Metanephros (tissue), 1 donor: Measurements from ENCODE around the gene UBTD1. TPM values are rescaled to one million over a fixed set of nuclear protein-coding genes. Genes with fewer than 3 reads are reported as not detected.

Source experiments
- total RNA-seq: library from RNA; depleted of rRNA; stranded (reverse); fragments of >200 nt; gene quantifications from one replicate; pipeline ENCODE4 v1.2.3, GENCODE V29; 2014

Gene UBTD1, protein sequence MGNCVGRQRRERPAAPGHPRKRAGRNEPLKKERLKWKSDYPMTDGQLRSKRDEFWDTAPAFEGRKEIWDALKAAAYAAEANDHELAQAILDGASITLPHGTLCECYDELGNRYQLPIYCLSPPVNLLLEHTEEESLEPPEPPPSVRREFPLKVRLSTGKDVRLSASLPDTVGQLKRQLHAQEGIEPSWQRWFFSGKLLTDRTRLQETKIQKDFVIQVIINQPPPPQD
- 15.2 TPM for total RNA-seq

DNA sequence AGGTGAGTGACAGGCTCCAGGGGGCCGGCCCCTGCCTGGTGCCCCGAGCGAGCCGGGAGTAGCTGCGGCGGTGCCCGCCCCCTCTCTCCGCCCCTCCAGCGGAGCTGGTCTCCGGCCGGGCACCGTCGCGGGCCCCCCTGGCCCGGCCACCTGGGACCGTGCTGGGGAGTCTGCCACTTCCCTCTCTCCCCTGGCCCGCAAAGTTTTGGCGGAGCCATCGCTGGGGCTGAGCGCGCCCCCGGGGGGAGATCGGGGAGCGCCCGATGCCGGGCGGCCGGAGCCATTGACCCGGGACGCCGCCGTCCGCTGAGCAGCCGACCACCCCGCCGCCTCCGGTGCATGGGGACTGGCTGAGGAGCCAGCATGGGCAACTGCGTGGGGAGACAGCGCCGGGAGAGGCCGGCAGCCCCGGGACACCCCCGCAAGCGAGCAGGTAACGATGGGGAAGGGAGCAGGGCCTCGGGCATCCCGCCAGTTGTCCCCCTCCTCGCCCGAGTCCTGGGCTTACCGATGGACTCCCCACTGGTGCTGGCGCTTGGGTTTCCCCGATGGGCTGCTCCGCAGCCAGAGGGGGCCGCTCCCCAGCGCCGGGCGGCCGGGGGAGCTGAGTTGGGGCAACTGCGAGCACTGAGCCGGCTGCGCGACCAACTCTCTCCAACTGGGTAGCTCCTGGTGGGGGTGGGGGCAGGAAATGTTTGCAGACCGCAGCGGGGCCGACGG lies at the start of gene UBTD1:
TSS of gene UBTD1 (plus strand) at position 84 of the 720 bp plus-strand sequence. CDS start at position 364, 280 bp downstream.

DNA sequence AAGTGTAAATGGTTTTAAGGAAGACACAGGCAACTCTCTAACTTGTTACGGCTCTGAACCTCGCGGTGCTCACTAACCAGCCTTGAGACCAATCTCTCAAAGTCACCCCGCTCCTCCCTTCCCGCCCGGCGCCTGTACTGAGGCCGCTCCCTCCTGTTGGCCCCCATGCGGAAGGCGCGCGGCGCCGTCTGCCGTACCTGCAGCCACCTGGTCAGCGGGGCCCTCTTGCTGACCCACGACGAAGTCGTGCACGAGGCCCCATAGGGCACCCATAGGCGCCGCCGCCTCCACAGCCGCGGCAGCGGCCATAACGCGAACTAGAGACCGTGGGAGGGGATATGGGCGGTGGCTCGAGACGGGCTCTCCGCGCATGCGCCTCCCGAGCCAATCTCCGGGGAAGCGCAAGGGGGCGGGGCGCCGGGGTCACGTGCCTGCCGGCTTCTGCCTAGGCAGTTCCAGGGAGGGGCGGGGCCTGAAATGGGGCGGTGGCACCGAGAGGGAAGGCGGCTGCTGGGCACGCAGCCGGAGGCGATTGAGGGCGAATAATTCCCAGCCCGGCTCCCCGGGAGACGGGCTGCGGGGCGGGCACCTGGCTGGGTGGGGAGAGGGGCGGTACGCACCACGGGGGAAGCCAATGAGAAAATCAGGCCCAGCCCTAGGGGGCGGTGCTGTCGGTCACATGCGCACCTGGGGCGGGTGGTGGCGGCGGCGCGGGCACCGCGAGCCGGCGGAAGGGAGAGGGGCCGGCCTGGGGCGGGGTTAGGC lies 466 bp upstream of the UBTD1 start, which contains the start of gene MMS19:
TSS of gene MMS19 (minus strand) at position 347 of the 765 bp plus-strand sequence. CDS start at position 309, 38 bp downstream.

DNA sequence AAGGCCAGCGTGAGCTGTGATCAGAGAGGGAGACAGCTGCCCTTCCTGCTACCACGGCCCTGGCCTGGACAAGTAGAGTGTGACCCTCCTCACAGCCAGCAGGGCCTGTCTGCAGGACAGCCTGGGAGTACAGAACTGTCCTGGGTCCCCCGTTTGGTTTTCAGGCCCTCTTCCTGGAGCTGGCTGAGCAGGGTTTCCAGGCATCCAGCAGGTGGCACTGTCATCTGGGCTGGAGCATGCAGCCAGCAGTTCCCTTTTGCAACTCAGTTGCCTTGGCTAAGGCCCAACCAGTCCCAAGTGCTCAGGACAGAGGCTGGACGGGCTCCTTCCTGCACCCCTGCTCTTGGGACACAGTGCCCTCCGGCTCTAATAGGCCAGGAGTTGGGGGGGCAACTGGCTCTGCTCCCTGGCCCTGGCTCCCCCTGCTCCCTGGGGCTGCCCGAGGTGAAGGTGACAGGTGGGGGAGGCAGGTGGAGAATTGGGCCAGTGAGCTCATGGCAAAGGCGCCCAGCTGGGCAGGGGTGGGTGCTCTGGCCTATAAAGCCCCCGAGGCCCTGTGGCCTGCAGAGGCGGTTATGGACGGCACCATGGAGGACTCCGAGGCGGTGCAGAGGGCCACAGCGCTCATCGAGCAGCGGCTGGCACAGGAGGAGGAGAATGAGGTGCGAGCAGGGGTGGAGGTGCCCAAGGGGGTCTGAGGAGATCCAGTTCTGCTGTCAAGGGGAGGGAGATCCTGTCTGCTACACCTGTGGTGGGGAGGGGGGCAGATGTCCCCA lies 73.7 kb downstream of the UBTD1 start, which contains the start of gene ANKRD2:
TSS of gene ANKRD2 (plus strand) at position 566 of the 776 bp plus-strand sequence. CDS start at position 576, 10 bp downstream.

DNA sequence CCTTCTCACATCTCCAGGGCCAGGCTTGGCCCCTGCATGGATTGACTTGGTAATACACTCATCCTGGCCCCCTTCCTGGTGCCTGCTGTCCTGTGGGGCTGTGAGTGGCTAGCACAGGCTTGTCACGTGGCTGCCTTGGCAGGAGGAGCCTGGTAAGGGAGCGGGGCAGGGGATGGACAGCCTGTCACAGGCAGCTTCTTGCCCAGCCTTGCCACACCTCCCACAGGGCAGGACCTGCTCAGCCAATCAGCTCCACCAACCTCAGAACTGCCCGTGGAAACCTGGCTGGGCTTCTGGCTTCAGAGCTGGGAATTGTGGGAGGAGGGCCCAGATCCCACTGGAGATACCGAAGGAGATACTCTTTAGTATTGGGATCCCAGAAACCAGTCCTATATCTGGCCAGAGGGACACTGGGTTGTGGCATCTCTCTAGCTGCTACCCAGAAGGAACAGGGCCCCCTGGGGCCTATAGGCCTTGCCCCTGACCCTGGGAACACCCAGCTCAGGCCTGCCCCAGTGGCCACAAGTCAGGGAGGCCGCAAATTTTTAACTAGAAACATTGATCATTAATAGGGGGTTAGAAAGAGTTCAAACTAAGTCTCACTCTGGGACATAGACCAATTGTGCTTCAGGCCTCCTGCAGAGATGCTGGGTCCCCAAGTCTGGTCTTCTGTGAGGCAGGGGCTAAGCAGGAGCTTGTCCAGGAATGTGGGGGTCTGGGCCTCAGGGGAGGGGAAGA lies 85.5 kb downstream of the UBTD1 start, which contains the start of gene HOGA1:
TSS of gene HOGA1 (plus strand) at position 330 of the 738 bp plus-strand sequence. CDS start at position 645, 315 bp downstream.

DNA sequence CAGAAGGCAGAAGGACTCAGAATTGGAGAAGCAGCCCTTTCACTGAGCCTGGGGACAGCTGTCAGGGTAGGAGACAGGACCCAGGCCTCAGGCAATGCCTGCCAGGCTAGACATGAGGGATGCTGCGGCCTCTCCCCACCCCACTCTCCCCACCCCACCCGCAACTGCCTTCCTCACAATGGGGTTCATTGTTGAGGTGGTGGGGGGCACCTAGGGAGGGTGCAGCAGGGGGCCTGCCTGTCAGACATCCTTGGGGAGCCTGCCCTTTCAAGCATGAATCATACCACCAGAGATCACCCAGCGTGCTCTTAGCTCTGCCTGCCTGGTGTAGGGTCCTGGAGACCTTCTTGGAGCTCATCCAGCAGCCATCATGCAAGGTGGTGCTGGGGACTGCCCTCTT lies 90.8 kb downstream of the UBTD1 start, which contains the start of gene C10orf62:
TSS of gene C10orf62 (plus strand) at position 243 of the 400 bp plus-strand sequence. CDS start 177 bp downstream, outside the sequence.

Other genes starting within 250 kb of the UBTD1 start
- gene ARHGAP19, start 206.3 kb upstream of the UBTD1 start, total RNA-seq, result 18.0 TPM
- 4.3 TPM for gene FRAT1, start 179.7 kb upstream of the UBTD1 start, total RNA-seq
- gene FRAT2, start 164.2 kb upstream of the UBTD1 start, total RNA-seq, result 17.3 TPM
- 27.2 TPM for gene RRP12, start 97.6 kb upstream of the UBTD1 start, total RNA-seq
- 163 TPM for gene PGAM1, start 72.7 kb upstream of the UBTD1 start, total RNA-seq
- gene EXOSC1, start 52.9 kb upstream of the UBTD1 start, total RNA-seq, result 32.3 TPM
- gene ZDHHC16, start 52.7 kb upstream of the UBTD1 start, total RNA-seq, result 22.2 TPM
- 76.0 TPM for gene MMS19, start 502 bp upstream of the UBTD1 start, total RNA-seq
- 1.6 TPM for gene ANKRD2, start 73.9 kb downstream of the UBTD1 start, total RNA-seq
- 26.2 TPM for gene HOGA1, start 85.5 kb downstream of the UBTD1 start, total RNA-seq
- 2.3 TPM for gene C10orf62, start 90.8 kb downstream of the UBTD1 start, total RNA-seq
- gene MORN4, start 134.6 kb downstream of the UBTD1 start, total RNA-seq, result 8.6 TPM
- 16.2 TPM for gene PI4K2A, start 141.7 kb downstream of the UBTD1 start, total RNA-seq
- gene AVPI1, start 188.3 kb downstream of the UBTD1 start, total RNA-seq, result 9.9 TPM
- 22.9 TPM for gene MARVELD1, start 214.8 kb downstream of the UBTD1 start, total RNA-seq
- 25.2 TPM for gene ZFYVE27, start 238.2 kb downstream of the UBTD1 start, total RNA-seq